ENCODE data around the gene CCDC50.

CCDC50 gene

GRCh38 chr3:191302451-191302850 lies 26.7 kb upstream of the CCDC50 start:
- DNase-seq (ENCODE audit: low spot score in 2 of 2) (no peak), ATAC-seq (ENCODE audit: low read depth) (no peak)
- H3K36me3 Mint-ChIP-seq, result peaks cover 2% of the 10 kb centered on the region
- H3K4me3 Mint-ChIP-seq, result no peak overlapping the region
- peaks cover 49% of the 10 kb centered on the region for H3K4me1 Mint-ChIP-seq
- H3K27ac Mint-ChIP-seq, result peak overlapping the region; percentile 75
- no peaks in the 10 kb centered on the region for H3K27me3 Mint-ChIP-seq
- H3K9me3 Mint-ChIP-seq, result no peaks in the 10 kb centered on the region

DNA sequence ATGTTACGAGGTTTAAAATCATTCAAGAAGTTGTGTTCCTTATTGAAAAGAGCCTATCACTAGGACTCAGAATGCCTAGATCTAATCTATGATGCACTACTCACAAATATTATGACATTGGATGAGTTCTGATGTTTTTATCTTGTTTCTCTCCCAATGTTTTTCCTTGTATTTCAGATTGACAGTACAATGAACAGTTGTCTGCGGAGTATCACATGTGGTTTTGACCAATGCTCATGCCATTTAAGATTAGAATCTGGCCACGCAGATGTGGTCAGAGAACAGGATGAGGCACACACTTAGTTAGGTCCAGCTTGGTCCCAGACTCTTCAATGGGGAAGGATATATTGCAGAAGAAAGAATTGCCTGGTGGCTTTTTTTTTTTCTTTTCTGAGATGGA lies 25.6 kb upstream of the CCDC50 start:
- H3K36me3 Mint-ChIP-seq, result peaks cover 2% of the 10 kb centered on the region
- H3K4me1 Mint-ChIP-seq, result peaks cover 46% of the 10 kb centered on the region
- no peak overlapping the region for H3K4me3 Mint-ChIP-seq
- DNase-seq (ENCODE audit: low spot score in 2 of 2), result no peak
- H3K27ac Mint-ChIP-seq, result no peak overlapping the region
- H3K9me3 Mint-ChIP-seq, result no peaks in the 10 kb centered on the region
- ATAC-seq (ENCODE audit: low read depth), result no peak
- no peaks in the 10 kb centered on the region for H3K27me3 Mint-ChIP-seq

DNA sequence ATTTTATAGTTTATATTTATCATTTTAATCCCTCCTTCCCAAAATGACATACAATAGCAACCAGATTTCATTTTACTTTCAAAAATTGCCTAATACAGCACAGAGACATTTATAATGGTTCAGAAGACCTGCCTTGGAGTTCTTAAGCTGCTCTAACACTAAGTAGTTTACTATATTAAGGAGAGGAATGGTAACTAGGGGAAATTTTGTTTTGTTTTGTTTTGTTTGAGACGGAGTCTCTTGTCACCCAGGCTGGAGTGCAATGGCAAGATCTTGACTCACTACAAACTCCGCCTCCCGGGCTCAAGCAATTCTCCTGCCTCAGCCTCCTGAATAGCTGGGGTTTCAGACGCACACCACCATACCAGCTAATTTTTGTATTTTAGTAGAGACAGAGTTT lies 22.8 kb upstream of the CCDC50 start:
- H3K36me3 Mint-ChIP-seq, result no peaks in the 10 kb centered on the region
- peaks cover 1% of the 10 kb centered on the region for H3K9me3 Mint-ChIP-seq
- H3K27me3 Mint-ChIP-seq, result no peaks in the 10 kb centered on the region
- peaks cover 28% of the 10 kb centered on the region for H3K4me1 Mint-ChIP-seq
- H3K27ac Mint-ChIP-seq, result no peak overlapping the region
- DNase-seq (ENCODE audit: low spot score in 2 of 2) (no peak), ATAC-seq (ENCODE audit: low read depth) (no peak)
- H3K4me3 Mint-ChIP-seq, result no peak overlapping the region

DNA sequence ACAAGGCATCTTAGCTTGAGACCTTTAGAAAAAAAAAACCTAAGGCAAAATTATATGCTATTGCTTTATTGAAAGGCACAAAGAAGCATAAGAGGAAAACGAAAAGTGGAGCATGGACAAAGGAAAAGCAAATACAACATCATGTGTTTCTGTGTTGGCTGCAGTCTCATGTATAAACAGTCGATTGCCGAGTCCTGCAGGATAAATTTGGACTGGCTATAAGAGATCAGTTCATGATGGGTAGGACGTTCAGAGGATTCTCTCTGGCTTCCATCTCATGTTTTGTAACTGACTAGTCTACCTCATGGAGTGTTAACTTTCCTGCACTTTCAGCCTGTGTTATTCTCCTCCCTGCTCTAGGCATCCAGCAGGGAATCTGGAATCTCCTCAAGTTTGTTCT lies 21.9 kb upstream of the CCDC50 start:
- DNase-seq (ENCODE audit: low spot score in 2 of 2) (no peak), ATAC-seq (ENCODE audit: low read depth) (no peak)
- Mint-ChIP-seq H3K4me1 (peaks cover 21% of the 10 kb centered on the region), H3K27me3 (no peaks in the 10 kb centered on the region), H3K27ac (no peak overlapping the region), H3K9me3 (peaks cover 1% of the 10 kb centered on the region), H3K4me3 (no peak overlapping the region), H3K36me3 (no peaks in the 10 kb centered on the region)

DNA sequence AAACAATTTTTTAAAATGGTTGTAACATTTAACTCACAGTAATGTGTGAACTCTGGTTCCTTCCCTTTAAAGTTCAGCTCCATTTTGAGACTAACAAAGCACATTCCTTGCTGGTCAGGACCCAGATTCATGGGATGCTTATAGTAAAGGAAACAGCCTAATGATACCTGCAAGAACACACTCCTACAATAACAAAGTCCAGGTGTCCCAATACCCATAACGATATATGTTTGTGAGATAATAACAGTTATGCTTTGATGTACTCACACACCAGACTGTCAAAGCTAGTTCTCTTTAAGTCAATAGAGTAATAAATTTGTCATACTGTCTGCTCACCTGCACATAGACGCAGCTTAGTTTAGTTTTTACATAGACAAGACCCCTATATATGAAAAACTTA lies 15.9 kb upstream of the CCDC50 start:
- DNase-seq (ENCODE audit: low spot score in 2 of 2), result no peak
- Mint-ChIP-seq H3K27ac (no peak overlapping the region), H3K36me3 (no peaks in the 10 kb centered on the region), H3K4me1 (peaks cover 2% of the 10 kb centered on the region), H3K9me3 (peaks cover 1% of the 10 kb centered on the region), H3K27me3 (no peaks in the 10 kb centered on the region), H3K4me3 (no peak overlapping the region)
- no peak for ATAC-seq (ENCODE audit: low read depth)

DNA sequence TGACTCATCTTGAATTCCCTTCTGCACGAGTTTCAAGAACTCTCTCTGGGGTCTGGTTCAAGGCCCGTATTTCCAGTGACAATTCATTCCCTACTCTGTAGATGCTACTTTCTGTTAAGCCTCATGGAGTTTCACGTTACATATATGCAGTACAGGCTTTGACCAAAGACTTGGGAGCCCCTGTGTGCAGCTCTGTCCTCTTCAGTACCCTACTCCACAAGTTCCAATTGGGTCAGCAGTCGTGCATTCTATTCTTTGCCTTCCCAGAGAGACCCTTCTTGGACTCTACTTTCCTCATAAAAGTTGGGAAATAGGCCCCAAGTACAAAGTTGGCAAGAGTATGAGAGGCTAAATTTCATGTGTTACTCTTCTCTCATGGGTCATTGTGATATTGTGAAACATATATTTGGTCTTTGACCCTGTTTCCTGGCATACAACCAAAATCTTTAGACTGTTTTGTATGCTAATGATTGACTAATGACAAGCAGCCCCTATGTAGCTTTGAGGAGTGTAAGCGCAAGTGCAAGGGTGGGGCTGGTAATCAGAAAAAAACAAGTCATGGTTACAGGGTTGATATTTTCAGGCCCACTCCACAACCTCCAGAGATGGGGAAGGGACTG lies 15.0 kb upstream of the CCDC50 start:
- ATAC-seq (ENCODE audit: low read depth) (no peak), DNase-seq (ENCODE audit: low spot score in 2 of 2) (no peak)
- Mint-ChIP-seq H3K27me3 (no peaks in the 10 kb centered on the region), H3K9me3 (peaks cover 1% of the 10 kb centered on the region), H3K36me3 (no peaks in the 10 kb centered on the region), H3K4me3 (no peak overlapping the region), H3K4me1 (peaks cover 2% of the 10 kb centered on the region), H3K27ac (no peak overlapping the region)

DNA sequence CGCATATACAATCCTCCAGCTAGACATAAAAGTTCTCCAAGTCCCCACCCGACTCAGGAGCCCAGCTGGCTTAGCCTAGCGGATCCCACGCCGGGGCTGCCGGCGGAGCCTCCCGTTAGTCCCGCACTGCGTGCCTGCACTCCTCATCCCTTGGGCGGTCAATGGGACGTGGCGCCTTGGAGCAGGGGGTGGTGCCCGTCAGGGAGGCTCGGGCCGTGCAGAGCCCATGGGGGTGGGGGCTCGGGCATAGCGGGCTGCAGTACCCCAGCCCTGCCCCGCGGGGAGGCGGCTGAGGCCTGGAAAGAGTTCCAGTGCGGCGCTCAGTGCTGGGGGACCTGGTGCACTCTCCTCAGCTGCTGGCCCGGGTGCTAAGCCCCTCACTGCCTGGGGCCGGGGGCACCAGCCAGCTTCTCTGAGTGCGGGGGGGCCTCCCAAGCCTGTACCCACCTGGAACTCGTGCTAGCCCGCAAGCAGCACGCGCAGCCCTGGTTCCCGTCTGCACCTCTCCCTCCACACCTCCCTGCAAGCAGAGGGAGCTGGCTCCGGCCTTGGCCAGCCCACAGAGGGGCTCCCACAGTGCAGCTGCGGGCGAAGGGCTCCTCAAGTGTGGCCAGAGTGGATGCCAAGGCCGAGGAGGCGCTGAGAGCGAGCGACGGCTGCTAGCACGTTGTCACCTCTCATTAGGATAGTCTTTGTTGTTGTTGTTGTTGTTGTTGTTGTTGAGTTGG lies 12.2 kb upstream of the CCDC50 start:
- no peak for ATAC-seq (ENCODE audit: low read depth)
- Mint-ChIP-seq H3K27ac (no peak overlapping the region), H3K9me3 (no peaks in the 10 kb centered on the region)

GRCh38 chr3:191320316-191320715 lies 8.9 kb upstream of the CCDC50 start:
- DNase-seq (ENCODE audit: low spot score in 2 of 2), result no peak
- H3K27me3 Mint-ChIP-seq, result no peaks in the 10 kb centered on the region
- H3K27ac Mint-ChIP-seq, result no peak overlapping the region
- peaks cover 3% of the 10 kb centered on the region for H3K9me3 Mint-ChIP-seq
- H3K36me3 Mint-ChIP-seq, result peaks cover 3% of the 10 kb centered on the region
- H3K4me3 Mint-ChIP-seq, result no peak overlapping the region
- H3K4me1 Mint-ChIP-seq, result peaks cover 5% of the 10 kb centered on the region
- ATAC-seq (ENCODE audit: low read depth), result no peak

More for the DNA sequence above, 12.2 kb upstream of the CCDC50 start:
- no peaks in the 10 kb centered on the region for H3K36me3 Mint-ChIP-seq
- no peak for DNase-seq (ENCODE audit: low spot score in 2 of 2)
- H3K4me1 Mint-ChIP-seq, result peaks cover 5% of the 10 kb centered on the region
- no peak overlapping the region for H3K4me3 Mint-ChIP-seq
- H3K27me3 Mint-ChIP-seq, result no peaks in the 10 kb centered on the region

- ATAC-seq (ENCODE audit: low read depth), result no peak
- peaks cover 3% of the 10 kb centered on the region for H3K9me3 Mint-ChIP-seq
- H3K36me3 Mint-ChIP-seq, result peaks cover 3% of the 10 kb centered on the region
- no peak for DNase-seq (ENCODE audit: low spot score in 2 of 2)
- no peak overlapping the region for H3K4me3 Mint-ChIP-seq
- peaks cover 5% of the 10 kb centered on the region for H3K4me1 Mint-ChIP-seq
- H3K27me3 Mint-ChIP-seq, result no peaks in the 10 kb centered on the region
- H3K27ac Mint-ChIP-seq, result no peak overlapping the region
Observed at GRCh38 chr3:191321019-191321767, 8.0 kb upstream of the CCDC50 start.

- ATAC-seq (ENCODE audit: low read depth) (no peak), DNase-seq (ENCODE audit: low spot score in 2 of 2) (no peak)
- Mint-ChIP-seq H3K4me1 (peaks cover 15% of the 10 kb centered on the region), H3K9me3 (peaks cover 3% of the 10 kb centered on the region), H3K36me3 (peaks cover 3% of the 10 kb centered on the region), H3K4me3 (no peak overlapping the region), H3K27ac (no peak overlapping the region), H3K27me3 (no peaks in the 10 kb centered on the region)
Observed at GRCh38 chr3:191324936-191325335, 4.3 kb upstream of the CCDC50 start.

GRCh38 chr3:191327526-191327925 lies 1.7 kb upstream of the CCDC50 start:
- H3K27me3 Mint-ChIP-seq, result no peaks in the 10 kb centered on the region
- H3K9me3 Mint-ChIP-seq, result peaks cover 3% of the 10 kb centered on the region
- H3K27ac Mint-ChIP-seq, result no peak overlapping the region
- H3K36me3 Mint-ChIP-seq, result peaks cover 10% of the 10 kb centered on the region
- H3K4me3 Mint-ChIP-seq, result no peak overlapping the region
- no peak for ATAC-seq (ENCODE audit: low read depth)
- peaks cover 19% of the 10 kb centered on the region for H3K4me1 Mint-ChIP-seq
- no peak for DNase-seq (ENCODE audit: low spot score in 2 of 2)

GRCh38 chr3:191328383-191328961 lies 722 bp upstream of the CCDC50 start:
- Mint-ChIP-seq H3K9me3 (peaks cover 2% of the 10 kb centered on the region), H3K27ac (peak overlapping the region; percentile 94), H3K4me3 (peak overlapping the region; percentile 90), H3K4me1 (peaks cover 27% of the 10 kb centered on the region), H3K27me3 (no peaks in the 10 kb centered on the region), H3K36me3 (peaks cover 12% of the 10 kb centered on the region)
- ATAC-seq (ENCODE audit: low read depth), result peak; percentile 18
- no peak for DNase-seq (ENCODE audit: low spot score in 2 of 2)

DNA sequence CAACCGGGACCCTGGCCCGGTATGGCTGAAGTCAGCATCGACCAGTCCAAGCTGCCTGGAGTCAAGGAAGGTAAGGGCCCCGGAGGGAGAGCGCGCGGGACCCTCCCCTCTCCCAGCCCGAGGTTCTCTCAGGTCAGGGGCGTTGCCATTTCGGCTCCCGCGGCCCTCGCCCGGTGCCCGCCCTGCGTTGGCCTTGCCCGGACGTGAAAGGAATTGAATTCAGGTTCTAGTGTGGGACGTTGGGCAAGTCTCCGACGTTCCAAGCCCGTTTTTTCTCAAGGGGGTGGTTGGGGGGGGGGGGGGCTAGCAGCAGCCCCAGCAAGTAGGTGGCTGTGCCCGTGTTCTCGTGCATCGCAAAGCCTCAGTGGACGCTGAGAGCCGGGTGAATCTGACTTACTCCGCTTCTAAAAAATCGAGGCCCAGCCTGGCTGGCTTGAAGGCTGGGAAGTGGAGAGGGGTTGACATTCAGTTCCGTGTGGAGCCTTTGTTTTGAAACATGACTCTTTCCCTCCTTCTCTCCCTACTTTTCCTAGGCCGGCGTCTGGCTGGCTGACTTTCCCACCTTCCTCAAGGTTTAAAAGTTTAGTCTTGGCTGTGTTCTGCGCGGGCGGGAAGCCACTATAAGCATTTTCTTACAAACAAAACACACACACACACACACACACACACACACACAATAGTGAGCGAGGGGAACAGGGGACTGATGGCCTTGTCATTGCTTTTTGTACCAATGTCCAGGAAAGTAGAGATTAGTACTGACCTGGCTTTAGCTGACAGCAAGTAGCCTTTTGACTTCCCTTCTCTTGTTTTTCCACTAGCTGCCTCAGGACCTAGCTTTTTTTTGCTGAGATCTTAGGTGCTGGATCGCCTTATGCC lies 698 bp downstream of the CCDC50 start, which contains the start of gene UTS2B:
TSS of gene UTS2B (minus strand) at position 873 of the 876 bp plus-strand sequence. CDS start 48,337 bp downstream, outside the sequence.
- ATAC-seq (ENCODE audit: low read depth) (peak; percentile 23), DNase-seq (ENCODE audit: low spot score in 2 of 2) (peak in 1 of 2 donors; percentile 50)
- peaks cover 10% of the 10 kb centered on the region for H3K36me3 Mint-ChIP-seq
- H3K27ac Mint-ChIP-seq, result peak within 1 kb of the TSS; percentile 94
- H3K4me1 Mint-ChIP-seq, result peaks cover 33% of the 10 kb centered on the region
- peak within 1 kb of the TSS; percentile 90 for H3K4me3 Mint-ChIP-seq
- H3K9me3 Mint-ChIP-seq, result no peaks in the 10 kb centered on the region
- no peaks in the 10 kb centered on the region for H3K27me3 Mint-ChIP-seq

All from memory B cell (primary cell).